GM19455 (cell line): ENCODE results near the gene TNKS2.

Experiments
- ATAC-seq: cut with Tn5 transposase; IDR thresholded peaks from one replicate; pipeline ENCODE4 v1.9.1; 2021; ENCODE audit not compliant: unreplicated experiment

The TNKS2 gene

GRCh38 chr10:91907914-91908336, 109.7 kb downstream of the TNKS2 start:
- no peak for ATAC-seq

- peak; percentile 93 for ATAC-seq
Observed at GRCh38 chr10:91908337-91909116, 110.3 kb downstream of the TNKS2 start.

DNA sequence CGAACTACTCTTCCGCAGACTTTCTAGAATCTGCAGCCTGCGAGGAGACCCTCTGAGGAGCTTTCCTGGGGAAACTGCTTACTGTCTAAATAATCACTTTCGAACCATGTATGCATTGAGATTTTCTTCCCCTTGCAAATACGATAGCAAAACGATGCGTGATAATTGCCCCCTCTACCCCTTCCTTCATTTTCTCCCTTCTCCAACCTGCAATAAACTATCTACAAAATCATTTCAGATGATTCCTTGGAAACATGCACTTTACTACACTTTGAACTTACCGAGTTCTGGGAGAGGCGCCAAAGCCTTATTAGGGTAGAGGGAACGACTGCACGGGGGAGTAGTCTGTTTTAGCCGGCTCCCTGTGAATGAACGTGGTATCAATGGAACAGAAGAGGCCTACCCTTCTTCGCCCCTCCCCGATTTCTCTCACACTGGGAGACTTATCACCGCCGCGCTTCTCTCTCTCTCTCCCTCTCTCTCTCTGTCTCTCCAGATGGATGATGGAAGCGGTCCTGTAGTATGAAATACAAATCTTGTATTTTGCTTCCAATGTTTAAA, 111.0 kb downstream of the TNKS2 start, which contains the start of gene FGFBP3:
FGFBP3 (minus strand) TSS at position 370 of the 561 bp plus-strand sequence. CDS start 517 bp downstream, outside the sequence.
- ATAC-seq, result no peak

- no peak for ATAC-seq
Observed at GRCh38 chr10:91910467-91910866, 112.2 kb downstream of the TNKS2 start.
